HG03139 (cell line): ENCODE data around the gene TNNT3.

Experiments used
- ATAC-seq: cut with Tn5 transposase; IDR thresholded peaks from one replicate; pipeline ENCODE4 v1.9.1; 2021; ENCODE audit not compliant: unreplicated experiment

Gene TNNT3

GRCh38 chr11:1921574-1922141 lies 2.2 kb downstream of the TNNT3 start:
- no peak for ATAC-seq

- ATAC-seq, result no peak
These were observed 3.1 kb downstream of the TNNT3 start for GRCh38 chr11:1922481-1923081.

- no peak for ATAC-seq
These were observed 3.9 kb downstream of the TNNT3 start for GRCh38 chr11:1923201-1923956.

GRCh38 chr11:1924181-1924580 lies 4.7 kb downstream of the TNNT3 start:
- no peak for ATAC-seq

GRCh38 chr11:1924646-1925372 lies 5.3 kb downstream of the TNNT3 start:
- ATAC-seq, result no peak

- ATAC-seq, result no peak
These were observed 6.1 kb downstream of the TNNT3 start for GRCh38 chr11:1925373-1926155.

- no peak for ATAC-seq
These were observed 6.9 kb downstream of the TNNT3 start for GRCh38 chr11:1926156-1927025.

GRCh38 chr11:1927026-1927847 lies 7.7 kb downstream of the TNNT3 start:
- no peak for ATAC-seq

GRCh38 chr11:1927848-1928469 lies 8.5 kb downstream of the TNNT3 start:
- no peak for ATAC-seq

GRCh38 chr11:1928470-1928890 lies 9.0 kb downstream of the TNNT3 start:
- no peak for ATAC-seq

GRCh38 chr11:1928891-1929541 lies 9.5 kb downstream of the TNNT3 start:
- ATAC-seq, result no peak

- no peak for ATAC-seq
These were observed 10.3 kb downstream of the TNNT3 start for GRCh38 chr11:1929621-1930461.

GRCh38 chr11:1930462-1930830 lies 10.9 kb downstream of the TNNT3 start:
- no peak for ATAC-seq

GRCh38 chr11:1931341-1932104 lies 12.0 kb downstream of the TNNT3 start:
- no peak for ATAC-seq

GRCh38 chr11:1932105-1932480 lies 12.6 kb downstream of the TNNT3 start:
- no peak for ATAC-seq

GRCh38 chr11:1932681-1933080 lies 13.2 kb downstream of the TNNT3 start:
- no peak for ATAC-seq
